Stimulated activated naive CD4-positive, alpha-beta T cell treated with Interleukin-2 at 50 U/mL for 16 hours (primary cell): ENCODE data around the gene PEG3.

Experiments used
- DNase-seq: peaks from one replicate; lab custom pipeline; 2025; lab: John Stamatoyannopoulos, UW

PEG3 gene

DNA sequence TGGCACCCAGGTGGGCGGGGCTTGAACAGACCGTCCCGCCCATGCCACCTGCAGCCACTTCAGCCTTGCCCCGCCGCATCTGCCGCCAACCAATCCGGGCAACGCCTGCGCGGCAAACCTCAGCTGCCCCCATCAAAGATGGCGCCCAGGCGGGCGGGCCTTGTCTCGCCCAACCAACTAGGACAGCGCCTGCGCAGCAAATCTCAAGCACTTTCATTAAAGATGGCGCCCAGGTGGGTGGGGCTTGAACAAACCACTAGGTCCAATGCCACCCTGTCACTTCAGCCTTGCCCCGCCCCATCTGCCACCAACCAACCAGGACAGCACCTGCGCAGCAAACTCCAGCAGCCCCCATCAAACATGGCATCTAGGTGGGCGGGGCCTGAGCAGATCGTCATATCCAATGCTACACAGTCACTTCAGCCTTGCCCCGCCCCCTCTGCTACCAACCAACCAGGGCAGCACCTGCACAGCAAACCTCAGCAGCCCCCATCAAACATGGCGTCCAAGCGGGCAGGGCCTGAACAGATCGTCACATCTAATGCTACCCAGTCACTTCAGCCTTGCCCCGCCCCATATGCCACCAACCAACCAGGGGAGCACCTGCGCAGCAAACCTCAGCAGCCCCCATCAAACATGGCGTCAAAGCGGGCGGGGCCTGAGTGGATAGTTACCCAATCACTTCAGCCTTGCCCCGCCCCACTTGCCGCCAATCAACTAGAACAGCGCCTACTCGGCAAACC, 1.4 kb downstream of the PEG3 start:
- no peak for DNase-seq

DNA sequence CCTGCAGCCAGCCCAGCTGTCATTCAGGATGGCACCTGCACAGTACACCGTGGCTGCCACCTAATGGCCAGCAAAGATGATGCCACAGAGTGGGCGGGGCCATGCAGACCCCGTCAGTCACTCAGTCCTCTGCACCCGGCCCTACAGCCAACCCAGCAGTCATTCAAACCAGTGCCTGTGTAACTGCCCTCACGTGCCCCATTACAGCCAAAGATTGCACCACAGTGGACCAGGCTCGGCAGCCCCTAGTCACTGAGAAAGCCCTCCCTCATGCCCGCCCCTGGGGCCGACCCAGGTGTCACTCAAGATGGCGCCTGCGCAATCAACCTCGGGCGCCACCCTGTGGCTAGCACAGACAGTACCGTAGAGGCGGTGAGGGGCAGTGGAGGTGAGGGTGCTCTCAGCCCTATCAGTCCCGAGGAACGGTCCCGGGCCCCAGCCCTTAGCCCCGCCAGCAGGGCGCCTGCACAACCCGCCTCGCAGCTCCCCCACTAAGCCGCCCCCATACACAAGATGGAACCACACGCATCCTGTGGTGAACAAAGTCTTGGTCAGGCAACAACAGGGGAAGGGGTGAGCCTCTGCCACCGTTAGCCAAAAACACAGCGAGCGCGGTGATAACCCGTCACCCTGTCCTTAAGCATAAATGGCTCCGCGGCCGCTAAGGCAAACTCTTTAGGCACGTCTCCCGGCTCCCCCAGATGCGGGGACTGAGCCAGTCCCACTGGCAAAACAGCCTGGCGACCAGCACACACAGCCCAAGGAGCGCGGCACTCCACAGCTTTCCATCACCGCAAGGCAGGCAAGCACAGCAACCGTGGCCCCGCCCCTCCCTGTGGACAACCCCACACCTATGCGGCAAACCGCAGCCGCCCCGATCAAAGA, 2.3 kb downstream of the PEG3 start:
- no peak for DNase-seq

DNA sequence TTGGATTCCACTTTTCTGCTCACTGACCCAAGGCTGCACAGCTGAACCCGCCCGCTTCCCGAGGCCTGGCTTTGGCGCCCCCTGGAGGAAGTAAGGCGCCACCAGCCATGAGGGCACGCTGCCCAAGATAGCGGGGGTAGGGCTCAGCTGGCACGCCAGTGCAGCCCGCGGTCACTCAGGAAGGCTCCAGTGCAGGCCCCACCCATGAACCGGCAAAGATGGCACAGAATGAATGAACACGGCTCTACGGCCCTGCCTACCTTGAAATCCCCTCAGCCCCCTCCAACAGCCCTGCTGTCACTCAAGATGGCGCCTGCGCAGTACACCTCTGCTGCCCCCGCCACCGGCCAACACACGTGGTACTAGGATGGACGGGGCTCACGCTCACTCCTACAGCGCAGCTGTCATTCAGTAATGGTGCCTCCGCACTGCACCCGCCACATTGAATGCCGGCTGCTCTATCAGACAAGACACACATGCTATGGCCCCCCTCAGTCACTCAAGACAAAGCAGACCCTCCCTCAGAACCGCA, 3.0 kb downstream of the PEG3 start:
- DNase-seq: no peak

DNA sequence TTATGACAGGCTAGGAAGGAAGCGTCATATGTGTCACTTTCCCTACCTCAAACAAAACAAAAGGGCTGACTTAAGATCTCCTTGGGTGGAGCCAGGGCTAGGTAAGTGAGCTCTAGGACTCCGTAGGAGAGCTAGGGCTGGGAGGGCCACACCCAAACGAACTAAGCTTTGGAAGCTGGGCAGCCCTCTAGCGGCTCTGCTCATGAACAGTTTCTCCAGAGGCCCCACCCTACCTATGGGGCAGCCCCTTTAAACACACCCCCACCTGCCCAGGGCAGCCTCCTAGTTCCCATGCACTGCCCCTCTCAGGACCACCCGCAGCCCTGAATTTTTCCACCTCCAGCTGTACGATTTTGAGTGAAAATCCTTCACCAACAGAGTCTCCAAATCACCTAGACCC, 3.5 kb downstream of the PEG3 start:
- no peak for DNase-seq

DNA sequence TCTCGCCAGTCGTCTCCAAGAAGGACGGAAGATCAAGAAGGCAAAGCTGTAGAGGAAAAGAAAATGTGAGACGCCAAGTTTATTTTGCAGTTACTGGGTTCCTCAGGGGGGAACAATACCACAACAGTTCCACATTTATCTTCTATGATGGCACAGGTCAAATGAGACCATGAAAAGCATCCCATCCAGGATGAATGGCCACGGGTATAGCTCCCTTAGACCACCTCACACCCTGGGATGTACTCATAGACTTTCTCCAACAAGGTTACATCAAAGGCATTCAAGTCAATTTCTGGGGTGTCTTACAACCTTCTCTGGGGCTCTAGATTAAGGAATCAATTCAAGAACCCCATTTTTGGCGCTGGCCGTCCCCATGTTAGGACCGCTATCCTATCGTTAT, 4.5 kb downstream of the PEG3 start:
- no peak for DNase-seq

DNA sequence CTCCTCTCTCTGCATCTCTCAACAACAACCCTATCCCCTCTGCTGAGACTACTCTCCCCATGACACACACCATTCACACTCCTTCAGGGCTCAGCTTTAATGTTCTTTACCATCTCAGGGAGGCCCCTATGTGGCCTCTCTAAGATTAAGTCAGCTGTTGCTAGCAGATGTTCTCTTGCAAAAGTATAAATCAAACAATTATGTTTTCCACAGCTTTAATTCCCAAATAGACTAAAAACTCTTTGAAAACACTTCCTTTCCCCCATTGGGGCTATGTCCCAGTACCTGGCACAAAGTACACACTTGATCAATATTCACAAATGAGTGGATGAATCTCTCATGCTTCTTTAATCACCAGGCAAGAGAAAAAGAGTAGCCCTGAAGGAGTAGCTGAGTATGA, 5.1 kb downstream of the PEG3 start:
- DNase-seq: no peak

DNA sequence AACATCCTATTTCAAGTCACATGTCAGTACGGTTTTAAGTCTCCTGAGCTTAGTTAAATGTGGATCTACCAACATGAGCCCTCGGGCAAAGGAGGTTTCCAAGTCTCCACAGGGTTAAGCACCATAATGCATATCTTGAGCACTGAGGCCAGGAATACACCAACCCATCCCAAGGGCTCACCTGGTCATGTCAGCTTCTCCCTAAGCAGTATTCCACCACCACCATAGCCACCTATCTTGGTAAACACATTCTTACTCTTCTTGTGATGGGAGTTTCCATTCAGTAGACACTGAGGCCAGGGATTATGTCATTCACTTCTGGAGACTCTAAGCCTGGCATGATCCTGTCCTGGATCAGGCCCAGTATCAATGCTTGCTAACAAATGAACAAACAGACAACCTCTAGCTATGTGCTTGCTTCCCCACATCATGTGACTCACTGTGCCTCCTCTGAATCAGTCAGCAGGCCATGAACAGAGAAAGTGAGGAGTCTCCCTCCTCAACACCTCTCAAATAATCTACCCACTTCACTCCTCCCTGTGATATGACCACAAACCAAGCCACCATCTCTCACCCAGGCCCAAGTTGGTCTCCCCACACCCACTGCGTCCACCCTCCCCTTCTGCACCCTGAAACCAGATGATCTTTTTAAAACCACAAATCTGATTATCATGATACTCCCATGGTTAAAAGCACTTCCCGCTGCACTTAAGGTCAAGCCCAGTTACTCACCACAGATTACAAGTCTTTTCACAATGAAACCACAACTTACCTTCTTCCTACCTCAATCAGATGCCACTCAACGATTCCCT, 5.8 kb downstream of the PEG3 start:
- no peak for DNase-seq

DNA sequence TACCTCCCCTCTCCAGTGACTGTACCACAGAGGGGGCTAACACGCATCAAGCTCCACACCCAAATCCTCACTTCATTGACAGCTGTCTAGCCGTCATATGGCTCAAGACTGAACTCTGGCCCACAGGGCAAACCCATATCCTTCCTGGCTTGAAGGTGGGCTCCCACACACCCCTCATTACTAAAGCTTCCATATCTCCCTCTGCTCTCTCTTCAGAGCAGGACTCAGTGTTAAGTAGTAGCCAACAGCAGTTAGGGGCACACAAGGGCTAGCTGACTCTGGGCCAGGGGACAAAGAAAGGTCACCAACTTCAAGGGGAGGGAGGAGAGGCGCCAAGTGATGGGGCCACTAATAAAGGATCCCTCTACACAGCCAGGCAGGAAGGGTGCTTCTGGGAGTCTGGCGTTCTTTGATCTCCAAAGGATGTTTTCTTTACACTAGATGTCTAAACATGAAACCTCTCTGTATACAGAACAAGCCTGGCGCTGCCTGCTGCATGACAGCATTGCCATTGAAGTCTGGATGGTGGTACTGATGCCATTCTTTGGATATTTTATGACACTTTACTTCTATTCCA, 8.1 kb downstream of the PEG3 start:
- no peak for DNase-seq

DNA sequence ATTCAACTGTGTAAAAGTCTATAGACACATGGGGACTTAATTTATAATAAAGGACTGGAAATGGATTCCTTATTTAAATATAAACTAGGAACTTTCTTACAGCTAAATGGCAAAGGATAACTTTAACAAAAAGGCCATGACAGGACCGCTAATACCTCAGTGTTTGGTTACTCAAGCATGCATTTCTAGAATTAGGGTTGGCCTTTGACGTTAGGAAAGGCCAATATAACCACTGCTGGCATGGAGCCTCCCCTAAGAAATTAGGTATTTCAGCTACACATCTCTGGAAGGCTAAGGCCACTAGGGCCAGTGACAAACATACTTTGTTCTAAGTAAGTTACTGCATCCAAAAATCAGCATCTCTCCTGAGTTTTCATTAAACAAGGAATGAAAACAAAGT, 9.3 kb downstream of the PEG3 start:
- DNase-seq: no peak

DNA sequence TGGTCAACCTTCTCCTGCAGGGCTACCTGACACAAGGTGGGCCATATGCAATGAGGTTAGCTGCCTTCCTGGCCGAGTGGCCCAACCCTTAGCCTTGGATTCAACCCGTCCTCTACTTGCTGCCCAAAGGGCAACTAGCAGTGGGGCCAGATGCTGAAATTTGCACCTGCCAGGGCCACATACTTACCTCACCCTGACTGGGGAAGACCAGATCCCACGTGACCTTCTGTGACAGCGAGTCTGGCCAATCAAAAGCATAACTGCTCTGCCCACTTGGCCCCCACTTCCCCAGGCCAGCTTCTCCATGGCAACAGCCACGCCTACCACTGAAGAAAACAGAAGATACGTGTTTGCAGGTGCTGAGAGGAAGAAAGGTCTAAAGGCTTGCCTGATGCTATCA, 10.9 kb downstream of the PEG3 start:
- DNase-seq: no peak

DNA sequence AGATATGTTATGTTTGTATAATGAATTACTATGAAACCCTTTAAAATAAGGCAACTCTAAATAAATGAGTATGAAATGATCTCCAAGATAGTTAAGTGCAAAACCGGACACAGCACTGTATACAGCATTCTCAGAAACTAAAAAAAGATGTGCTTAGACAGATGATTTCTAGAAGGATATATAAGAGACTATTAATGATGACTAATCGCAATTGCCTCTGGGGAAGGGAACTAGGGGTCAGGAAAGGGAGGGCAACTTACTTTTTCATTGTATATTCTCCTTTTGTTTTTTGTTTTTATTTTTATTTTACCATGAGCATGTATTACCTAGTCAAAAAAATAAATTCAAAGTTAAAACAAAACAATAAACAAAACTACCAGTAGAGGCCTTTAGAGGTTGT, 12.8 kb downstream of the PEG3 start:
- DNase-seq: no peak

DNA sequence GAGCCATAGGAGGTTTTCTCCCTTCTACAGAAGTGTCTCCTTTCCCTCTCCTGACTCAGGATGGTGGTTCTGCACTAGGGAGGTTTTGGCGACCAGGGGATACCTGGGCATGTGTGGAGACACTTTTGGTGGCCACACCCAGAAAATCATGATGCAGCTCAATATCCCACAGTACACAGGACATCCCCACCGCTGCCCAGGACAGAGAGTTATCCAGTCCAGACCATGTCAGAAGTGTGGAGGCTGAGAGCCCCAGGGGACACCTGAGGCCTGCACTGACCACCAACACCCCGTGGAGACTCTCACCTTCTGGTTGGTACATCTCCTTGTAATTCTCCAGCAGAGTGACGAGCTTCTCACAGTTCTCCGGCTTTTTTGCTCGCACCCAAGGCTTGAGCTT, 16.6 kb downstream of the PEG3 start:
- DNase-seq: no peak

DNA sequence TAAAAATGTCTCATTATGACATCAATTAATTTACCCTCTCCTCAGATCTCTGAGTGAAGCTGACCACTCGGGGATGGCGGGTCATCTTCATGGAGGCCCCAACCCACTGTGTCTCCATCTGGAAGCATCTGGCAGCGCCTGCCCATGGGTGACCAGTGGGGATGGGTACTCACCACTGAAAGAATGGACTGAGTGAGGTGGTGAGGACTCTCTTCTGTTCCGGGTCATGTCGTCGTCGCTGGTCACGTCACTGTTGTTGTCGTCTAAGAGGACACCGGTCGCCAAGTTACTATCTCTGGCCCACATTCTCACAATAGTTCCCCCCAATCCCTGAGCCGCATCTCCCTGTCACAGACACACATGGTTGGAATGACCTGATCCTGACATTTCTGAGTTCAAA, 17.1 kb downstream of the PEG3 start:
- no peak for DNase-seq

DNA sequence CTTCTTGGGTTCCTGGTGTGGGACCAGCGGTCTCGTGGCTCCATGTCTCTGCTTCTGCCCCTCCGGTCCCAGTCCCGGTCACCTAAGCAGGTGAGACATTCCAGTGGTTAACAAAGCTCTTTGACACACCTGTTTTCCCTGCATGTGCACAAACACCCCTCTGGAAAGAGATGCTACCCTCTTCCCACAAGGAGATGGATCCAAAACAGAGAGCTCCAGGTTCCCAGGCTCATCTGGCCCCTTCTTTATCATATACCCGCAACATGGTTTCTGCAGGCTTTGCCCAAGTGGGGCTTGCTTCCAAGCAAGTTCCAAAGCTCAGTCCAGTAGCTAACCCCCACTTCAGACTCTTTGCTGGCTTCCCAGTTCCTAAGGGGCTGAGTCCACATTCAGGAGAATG, 17.8 kb downstream of the PEG3 start:
- no peak for DNase-seq

DNA sequence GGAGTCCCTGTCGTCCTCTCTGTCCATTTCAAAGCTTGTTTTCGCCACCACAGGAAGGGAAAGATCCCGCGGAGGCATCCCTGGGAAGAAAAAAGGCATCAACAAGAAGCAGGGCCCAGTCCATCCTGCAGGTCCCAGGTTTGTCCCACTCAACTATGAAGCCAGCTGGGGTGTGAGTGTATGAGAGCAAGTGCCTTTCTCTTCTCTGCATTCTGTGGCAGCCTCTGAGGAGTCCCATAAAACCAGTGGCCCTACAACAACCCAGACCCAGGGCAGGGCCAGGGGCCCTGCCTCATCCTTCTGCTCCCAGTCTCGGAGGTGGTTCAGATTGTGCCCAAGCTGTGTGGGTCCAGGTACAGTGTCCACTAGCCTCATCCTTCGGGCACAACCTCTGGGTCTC, 18.9 kb downstream of the PEG3 start:
- no peak for DNase-seq

DNA sequence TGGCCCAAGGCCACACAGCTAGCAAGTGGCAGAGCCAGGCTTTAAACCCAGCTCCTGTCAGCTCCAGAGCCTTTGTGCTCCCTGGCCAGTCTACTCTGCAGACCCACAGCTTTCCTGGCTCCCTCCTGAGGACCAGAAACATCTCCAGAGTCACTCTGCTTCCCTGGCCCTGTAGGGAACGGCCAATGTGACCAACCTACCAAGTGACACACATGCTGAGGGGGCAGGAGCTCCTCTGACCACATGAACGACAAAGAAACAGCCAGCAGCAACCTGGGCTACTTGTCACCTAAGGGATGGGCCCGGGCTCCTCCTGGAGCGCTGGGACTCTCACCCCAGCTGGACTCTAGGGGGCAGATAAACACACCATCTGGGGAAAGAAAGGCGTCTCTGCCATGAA, 19.3 kb downstream of the PEG3 start:
- no peak for DNase-seq

DNA sequence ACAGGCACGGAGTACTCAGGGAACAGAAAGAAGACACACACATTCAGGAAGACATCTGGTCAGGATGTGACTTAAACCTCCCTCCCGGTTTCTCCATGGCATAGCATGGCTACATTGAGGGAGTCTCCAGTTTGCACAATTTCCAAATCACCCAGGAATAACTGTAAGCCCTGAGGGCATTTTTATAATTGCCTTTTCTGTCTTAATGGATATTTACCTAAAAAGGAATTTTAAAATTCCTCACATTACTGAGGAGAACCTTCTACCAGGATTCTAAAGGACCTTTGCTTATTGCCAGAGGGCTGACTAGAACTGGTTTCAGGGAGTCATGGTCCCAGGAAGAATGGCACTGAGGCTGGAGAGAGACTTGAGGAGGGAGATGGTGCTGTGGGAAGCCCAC, 21.4 kb downstream of the PEG3 start:
- DNase-seq: no peak

DNA sequence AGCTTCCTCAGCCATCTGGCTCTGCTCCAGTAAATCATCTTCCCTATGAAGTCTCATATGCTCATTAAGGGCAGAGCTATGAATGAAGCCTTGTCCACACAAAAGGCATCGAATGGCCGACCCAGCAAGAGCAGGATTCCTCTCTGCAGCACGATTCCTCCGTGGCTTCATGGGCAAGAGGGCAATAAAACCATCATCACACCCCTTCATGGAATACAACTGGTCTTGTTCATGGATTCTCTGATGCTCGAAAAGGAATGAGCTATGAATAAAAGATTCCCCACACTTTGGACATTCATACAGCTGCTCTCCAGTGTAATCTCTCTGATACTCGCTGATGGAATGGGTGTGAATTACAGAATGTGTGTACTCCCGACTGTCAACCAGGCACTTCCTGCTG, 25.9 kb downstream of the PEG3 start:
- DNase-seq: no peak

DNA sequence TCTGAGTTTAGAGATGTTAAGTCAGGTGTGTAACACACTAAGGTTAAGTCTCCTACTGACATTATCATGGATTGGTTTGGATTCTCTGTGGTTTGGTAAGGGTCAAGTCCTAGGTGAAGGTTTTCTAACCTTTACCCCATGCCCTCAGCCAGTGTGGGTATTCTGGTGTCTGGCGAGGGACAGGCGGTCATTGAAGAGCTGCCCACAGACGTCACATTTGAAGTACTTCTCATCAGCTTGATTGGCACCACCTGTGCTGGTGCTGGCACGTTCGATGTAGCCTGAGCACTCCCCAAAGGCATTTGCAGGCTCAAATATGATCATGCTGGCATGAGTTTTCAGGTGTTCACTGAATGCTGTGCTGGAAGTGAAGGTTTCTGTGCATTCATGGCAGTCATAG, 27.0 kb downstream of the PEG3 start:
- no peak for DNase-seq

DNA sequence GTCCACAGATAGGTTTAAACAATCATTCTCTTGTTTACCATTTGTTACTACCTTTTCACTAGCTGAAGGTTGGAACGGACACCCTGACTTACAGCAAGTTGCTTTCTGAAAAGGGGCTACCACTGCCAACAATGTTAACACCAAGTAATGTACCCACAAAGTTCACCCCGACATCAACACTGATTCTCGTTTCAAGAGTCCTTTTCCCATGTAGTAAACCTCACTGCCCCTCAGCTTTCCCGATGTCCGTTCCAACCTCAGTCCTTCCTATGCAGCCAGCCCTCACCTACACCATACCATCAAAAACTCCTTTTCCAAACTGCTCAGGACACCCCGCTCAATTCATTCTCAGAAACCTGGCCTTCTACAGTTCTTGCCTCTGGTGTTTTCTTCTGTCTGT, 29.0 kb downstream of the PEG3 start:
- no peak for DNase-seq

DNA sequence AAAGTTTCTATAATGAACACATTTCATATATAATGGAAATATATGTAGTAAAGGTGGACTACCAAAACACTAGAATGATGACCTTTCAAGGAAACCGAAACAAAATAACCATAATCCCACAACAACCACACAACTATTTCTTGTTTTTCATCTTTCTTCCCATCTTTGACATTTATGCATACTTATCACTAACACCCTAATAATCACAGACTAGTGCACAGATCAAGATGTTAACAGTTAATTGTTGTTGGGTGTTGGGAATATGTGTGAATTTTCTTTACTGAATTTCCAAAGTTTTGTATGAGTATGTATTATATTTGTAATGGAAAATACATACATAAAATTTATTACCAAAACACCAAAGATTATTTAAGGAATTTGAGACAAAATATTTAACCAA, 30.3 kb downstream of the PEG3 start:
- no peak for DNase-seq

DNA sequence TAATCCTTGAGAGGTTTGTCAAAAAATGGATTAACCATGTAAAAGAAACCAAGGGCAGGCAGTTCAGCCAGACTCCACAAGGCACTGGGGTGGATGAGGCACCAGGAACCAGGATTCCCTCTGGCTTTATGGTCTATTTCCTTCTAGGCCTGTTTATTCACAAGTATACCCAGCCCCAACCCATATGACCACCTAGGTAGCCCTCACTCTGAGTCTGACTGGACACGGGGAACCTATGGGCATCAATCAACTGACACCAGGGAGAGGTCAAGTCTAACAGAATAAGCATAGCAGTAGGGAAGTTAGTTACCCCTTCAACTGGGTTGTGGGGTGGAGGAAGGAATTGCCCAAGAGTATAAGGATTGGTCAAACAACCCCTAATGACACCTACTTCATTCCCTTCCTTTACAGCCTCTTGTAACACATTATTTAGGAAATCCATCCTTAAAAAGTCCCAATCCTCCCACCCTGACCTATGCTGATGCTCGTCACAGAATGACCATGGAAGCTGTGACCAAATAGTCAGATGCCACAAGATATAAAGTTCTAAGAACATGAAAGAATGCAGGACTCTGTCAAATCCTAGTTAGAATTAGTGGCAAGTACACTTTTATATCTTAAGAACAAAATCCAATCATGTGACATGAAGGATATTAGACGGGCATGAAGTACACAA, 31.7 kb downstream of the PEG3 start:
- DNase-seq: no peak
